GM13977 (cell line): Measurements from ENCODE around the gene CLEC1B.

Experiments
- DNase-seq: peaks from one replicate; pipeline ENCODE4 v3.0.0; 2012; ENCODE audit warnings: low spot score
- in situ Hi-C: fragments of 300-500 bp; cut with MboI; formaldehyde crosslinking; loops from one replicate; pipeline ENCODE4 v1.12.0; 2022; ENCODE audit warnings: low sequenced_read_pairs, low pct_unique_long_range_greater_than_20kb, mixed read lengths, inconsistent platforms; ENCODE audit not compliant: unreplicated experiment
- TF ChIP-seq, protein P1 (sequence below): IDR thresholded peaks from 2 replicates; pipeline ENCODE4 v1.5.1; 2012; ENCODE audit warnings: mild to moderate bottlenecking, control low read depth; ENCODE audit not compliant: insufficient read depth; ENCODE audit errors: extremely low read depth, missing control alignments

The CLEC1B gene

GRCh38 chr12:10016881-10017280, 18.0 kb upstream of the CLEC1B start:
- no peak for DNase-seq
- in situ Hi-C loops, result no loop called here
- TF ChIP-seq, protein P1, sequence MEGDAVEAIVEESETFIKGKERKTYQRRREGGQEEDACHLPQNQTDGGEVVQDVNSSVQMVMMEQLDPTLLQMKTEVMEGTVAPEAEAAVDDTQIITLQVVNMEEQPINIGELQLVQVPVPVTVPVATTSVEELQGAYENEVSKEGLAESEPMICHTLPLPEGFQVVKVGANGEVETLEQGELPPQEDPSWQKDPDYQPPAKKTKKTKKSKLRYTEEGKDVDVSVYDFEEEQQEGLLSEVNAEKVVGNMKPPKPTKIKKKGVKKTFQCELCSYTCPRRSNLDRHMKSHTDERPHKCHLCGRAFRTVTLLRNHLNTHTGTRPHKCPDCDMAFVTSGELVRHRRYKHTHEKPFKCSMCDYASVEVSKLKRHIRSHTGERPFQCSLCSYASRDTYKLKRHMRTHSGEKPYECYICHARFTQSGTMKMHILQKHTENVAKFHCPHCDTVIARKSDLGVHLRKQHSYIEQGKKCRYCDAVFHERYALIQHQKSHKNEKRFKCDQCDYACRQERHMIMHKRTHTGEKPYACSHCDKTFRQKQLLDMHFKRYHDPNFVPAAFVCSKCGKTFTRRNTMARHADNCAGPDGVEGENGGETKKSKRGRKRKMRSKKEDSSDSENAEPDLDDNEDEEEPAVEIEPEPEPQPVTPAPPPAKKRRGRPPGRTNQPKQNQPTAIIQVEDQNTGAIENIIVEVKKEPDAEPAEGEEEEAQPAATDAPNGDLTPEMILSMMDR, result no peak

DNA sequence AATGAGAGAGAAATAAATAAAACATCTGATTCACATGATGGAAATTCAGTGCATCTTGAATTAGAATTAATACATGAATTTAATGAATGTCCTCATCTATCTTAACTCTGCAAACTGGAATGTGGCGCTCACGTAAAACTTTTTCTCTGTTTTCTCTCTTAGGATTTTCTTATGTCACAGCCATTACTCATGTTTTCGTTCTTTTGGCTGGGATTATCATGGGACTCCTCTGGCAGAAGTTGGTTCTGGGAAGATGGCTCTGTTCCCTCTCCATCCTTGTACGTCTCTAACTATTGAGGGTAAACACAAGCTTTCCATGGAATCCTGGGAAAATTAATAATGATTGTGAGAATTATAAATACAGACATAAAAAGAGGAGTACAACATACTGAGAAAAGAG, 16.5 kb upstream of the CLEC1B start:
- in situ Hi-C loops, result no loop called here
- TF ChIP-seq, protein P1, result no peak
- DNase-seq, result no peak

GRCh38 chr12:10012630-10013330, 13.9 kb upstream of the CLEC1B start:
- DNase-seq, result no peak
- in situ Hi-C loops, result no loop called here
- TF ChIP-seq, protein P1, result no peak

GRCh38 chr12:10001171-10001776, 2.4 kb upstream of the CLEC1B start:
- in situ Hi-C loops, result no loop called here
- TF ChIP-seq, protein P1, result no peak
- no peak for DNase-seq

GRCh38 chr12:9992296-9992695, 6.6 kb downstream of the CLEC1B start:
- in situ Hi-C loops, result no loop called here
- no peak for DNase-seq
- TF ChIP-seq, protein P1, result no peak

DNA sequence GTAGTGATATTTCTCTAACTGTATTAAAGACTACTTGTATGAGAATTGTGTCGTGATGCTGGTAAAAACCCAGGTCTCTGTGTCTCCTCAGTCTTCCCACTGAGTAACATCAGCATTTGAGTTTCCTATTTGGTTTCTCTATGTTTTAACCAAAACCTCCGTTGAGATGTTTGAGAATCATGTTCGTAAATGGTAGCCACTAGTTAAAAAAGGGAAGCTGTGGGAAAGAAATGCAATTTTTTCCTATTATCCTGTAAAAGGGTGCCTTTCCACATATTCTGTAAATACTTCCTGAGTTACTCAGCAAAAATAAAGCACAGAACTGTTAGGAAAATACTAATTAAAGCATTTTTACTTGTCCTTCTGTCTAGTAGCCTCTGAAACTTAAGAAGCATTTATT, 7.0 kb downstream of the CLEC1B start:
- DNase-seq, result no peak
- TF ChIP-seq, protein P1, result no peak
- in situ Hi-C loops, result no loop called here
